PC-3 (cell line): ENCODE data around the gene NLGN3.

Source experiments
- EZH2 ChIP-seq: fragments of 300-600 bp; sonication (generic); IDR thresholded peaks from one replicate; pipeline ENCODE4 v1.6.1; 2017; ENCODE audit warnings: antibody characterized with exemption, mild to moderate bottlenecking, low read length; ENCODE audit not compliant: unreplicated experiment
- EZH2phosphoT487 ChIP-seq: fragments of 300-600 bp; sonication (generic); IDR thresholded peaks from 2 replicates; pipeline ENCODE4 v1.6.1; 2018; ENCODE audit warnings: mild to moderate bottlenecking, antibody characterized with exemption, low read length, borderline replicate concordance
- TF ChIP-seq, protein P1 (sequence below): fragments of 300-600 bp; sonication (generic); conservative IDR thresholded peaks from 2 replicates; pipeline ENCODE4 v1.5.1; 2017; ENCODE audit warnings: antibody characterized with exemption, low read depth, mild to moderate bottlenecking, low read length

DNA sequence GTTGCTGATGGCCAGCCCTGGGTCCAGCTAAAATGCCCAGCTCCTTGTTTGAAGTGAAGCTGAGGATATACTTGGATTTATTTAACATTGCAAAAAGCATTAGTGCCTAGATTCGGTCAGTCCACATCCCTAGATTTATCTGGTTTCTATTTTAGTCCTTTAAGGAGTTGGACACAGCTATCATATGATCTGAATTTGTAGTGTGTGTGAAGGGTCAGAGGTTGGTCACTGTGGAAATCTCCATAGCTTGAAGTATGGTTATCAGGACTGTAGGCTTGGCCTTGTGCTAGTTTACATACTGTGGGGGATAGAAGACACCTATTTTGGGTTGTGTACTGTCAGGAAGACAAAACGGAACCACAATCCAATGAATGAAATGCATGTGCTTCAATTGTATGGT, 28.8 kb downstream of the NLGN3 start:
- TF ChIP-seq, protein P1, sequence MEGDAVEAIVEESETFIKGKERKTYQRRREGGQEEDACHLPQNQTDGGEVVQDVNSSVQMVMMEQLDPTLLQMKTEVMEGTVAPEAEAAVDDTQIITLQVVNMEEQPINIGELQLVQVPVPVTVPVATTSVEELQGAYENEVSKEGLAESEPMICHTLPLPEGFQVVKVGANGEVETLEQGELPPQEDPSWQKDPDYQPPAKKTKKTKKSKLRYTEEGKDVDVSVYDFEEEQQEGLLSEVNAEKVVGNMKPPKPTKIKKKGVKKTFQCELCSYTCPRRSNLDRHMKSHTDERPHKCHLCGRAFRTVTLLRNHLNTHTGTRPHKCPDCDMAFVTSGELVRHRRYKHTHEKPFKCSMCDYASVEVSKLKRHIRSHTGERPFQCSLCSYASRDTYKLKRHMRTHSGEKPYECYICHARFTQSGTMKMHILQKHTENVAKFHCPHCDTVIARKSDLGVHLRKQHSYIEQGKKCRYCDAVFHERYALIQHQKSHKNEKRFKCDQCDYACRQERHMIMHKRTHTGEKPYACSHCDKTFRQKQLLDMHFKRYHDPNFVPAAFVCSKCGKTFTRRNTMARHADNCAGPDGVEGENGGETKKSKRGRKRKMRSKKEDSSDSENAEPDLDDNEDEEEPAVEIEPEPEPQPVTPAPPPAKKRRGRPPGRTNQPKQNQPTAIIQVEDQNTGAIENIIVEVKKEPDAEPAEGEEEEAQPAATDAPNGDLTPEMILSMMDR = no peak
- TF ChIP-seq EZH2 (no peak), EZH2phosphoT487 (no peak)
